Measurements from ENCODE around the gene SLC25A40. TPM values are rescaled to one million over a fixed set of nuclear protein-coding genes. Genes with fewer than 3 reads are reported as not detected.

SLC25A40 gene
- total and polyA plus RNA-seq, 2 of the 13 experiments (the other 11 are each of a cell fraction or from before 2014, with no cell fraction given) = 12.9 to 13.6 TPM

DNA sequence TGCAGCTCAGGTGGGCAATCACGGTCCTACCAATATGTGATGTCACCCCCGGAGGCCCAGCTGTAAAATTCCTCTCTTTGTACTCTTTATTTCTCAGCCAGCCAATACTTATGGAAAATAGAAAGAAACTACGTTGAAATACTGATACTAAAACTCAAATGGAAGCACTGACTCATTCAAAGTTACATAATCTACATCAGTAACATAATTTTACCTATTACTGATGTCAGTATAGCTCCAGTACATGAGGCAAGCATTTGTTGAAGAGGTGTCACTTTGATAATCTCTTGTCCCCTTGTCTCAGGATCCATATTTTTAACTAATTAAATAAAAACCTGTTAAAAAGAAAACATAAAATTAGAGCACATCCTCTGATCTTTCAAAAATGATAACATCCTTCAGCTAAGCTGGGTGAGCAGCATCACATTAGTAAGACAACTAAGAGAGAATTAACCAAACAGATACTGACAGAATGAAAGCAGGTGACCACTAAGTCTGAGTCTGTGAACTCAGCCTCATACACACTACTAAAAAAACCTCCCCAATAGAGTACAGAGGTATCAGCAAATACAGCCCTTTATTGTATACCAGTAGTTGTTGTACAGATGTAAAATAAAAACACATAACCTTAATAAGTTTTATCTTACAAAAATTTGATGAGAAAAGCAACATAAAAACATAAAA lies 17.6 kb downstream of the SLC25A40 start:
- Histone ChIP-seq H3K4me1 (ENCODE audit: insufficient read depth, low read length) (peaks cover 10% of the 10 kb centered on the region; the same call in 1 of the 2 replicates), H3K36me3 (replicated peaks in 1 of 2; ENCODE audit: control insufficient read depth in 1 of 2, insufficient read depth in 2 of 2, low read length in 2 of 2) (peaks cover 0 to 19% of the 10 kb centered on the region in 2 experiments; a peak in 3 of 5 replicates), H4K20me1 (ENCODE audit: insufficient read depth, low read length) (no peaks in the 10 kb centered on the region; the same call in 1 of the 2 replicates), H3K27ac (ENCODE audit: extremely low read length, insufficient read depth, low read length) (no peak overlapping the region), H3K79me2 (ENCODE audit: insufficient read depth, low read length) (no peaks in the 10 kb centered on the region), H2AFZ (ENCODE audit: low read length) (no peak overlapping the region), H3K4me2 (ENCODE audit: low read depth, low read length) (no peak overlapping the region), H3K27me3 (ENCODE audit: control insufficient read depth in 1 of 2, insufficient read depth in 2 of 2, low read length in 2 of 2) (no peaks in the 10 kb centered on the region), H3K9me3 (ENCODE audit: low read length) (no peaks in the 10 kb centered on the region), H3K9ac (ENCODE audit: insufficient read depth, low read depth, low read length) (no peak overlapping the region), H3K4me3 (replicated peaks in 1 of 3; ENCODE audit: insufficient read depth in 1 of 3, low read depth in 2 of 3, low read length in 3 of 3) (no peak overlapping the region)
- ChIA-PET POLR2A (no interaction called here), CTCF (ENCODE audit: low intra/inter-chr PET ratio, low total read pairs) (no interaction called here)
- TF ChIP-seq GABPB1 (CRISPR knock-in tag; IDR thresholded peaks at IDR 0.05) (no peak), ZNF501 (CRISPR knock-in tag; IDR thresholded peaks at IDR 0.05) (no peak), PHF8 (CRISPR knock-in tag; IDR thresholded peaks at IDR 0.05) (no peak), ZNF747 (CRISPR knock-in tag; IDR thresholded peaks at IDR 0.05; ENCODE audit: borderline replicate concordance) (no peak), ZNF251 (CRISPR knock-in tag; IDR thresholded peaks at IDR 0.05) (no peak), MYNN (CRISPR knock-in tag; IDR thresholded peaks at IDR 0.05; ENCODE audit: low read depth) (no peak), MTA3 (CRISPR knock-in tag; IDR thresholded peaks at IDR 0.05) (no peak), MAFK (conservative IDR thresholded peaks at IDR 0.05 in 1 of 2, IDR thresholded peaks at IDR 0.05 in 1 of 2; ENCODE audit: low read length in 2 of 2) (no peak), JUND (CRISPR knock-in tag; IDR thresholded peaks at IDR 0.05) (no peak), DMAP1 (CRISPR knock-in tag; IDR thresholded peaks at IDR 0.05) (no peak), HNF4A (CRISPR knock-in tag; IDR thresholded peaks at IDR 0.05) (no peak), TGIF2 (CRISPR knock-in tag; IDR thresholded peaks at IDR 0.05) (no peak)
- TF ChIP-seq, protein P1, sequence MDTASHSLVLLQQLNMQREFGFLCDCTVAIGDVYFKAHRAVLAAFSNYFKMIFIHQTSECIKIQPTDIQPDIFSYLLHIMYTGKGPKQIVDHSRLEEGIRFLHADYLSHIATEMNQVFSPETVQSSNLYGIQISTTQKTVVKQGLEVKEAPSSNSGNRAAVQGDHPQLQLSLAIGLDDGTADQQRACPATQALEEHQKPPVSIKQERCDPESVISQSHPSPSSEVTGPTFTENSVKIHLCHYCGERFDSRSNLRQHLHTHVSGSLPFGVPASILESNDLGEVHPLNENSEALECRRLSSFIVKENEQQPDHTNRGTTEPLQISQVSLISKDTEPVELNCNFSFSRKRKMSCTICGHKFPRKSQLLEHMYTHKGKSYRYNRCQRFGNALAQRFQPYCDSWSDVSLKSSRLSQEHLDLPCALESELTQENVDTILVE (CRISPR knock-in tag; IDR thresholded peaks at IDR 0.05) = no peak
- no peak for FAIRE-seq
- in situ Hi-C loops (cut with HindIII; ENCODE audit: extremely low pct_ligation_motif_present, low pct_unique_long_range_greater_than_20kb) (no loop called here), intact Hi-C loops (cut with micrococcal nuclease; ENCODE audit: unreplicated experiment) (no loop called here)
- no peak for ATAC-seq
- DNase-seq (ENCODE audit: low spot score) = no peak
- WGBS (ENCODE audit: low lambda C conversion rate) = 93% methylated on average over 3 of the region's 3 CpGs
- BruUV-seq (replicated peaks) = no TSS peak

Measured in HepG2 (cell line).